Activated naive CD8-positive, alpha-beta T cell treated with anti-CD3 and anti-CD28 coated beads for 36 hours (primary cell): Measurements from ENCODE around the gene CCR6. TPM values are rescaled to one million over a fixed set of nuclear protein-coding genes. Genes with fewer than 3 reads are reported as not detected.

Experiments used
- DNase-seq: peaks from one replicate; pipeline ENCODE4 v3.0.0; 2021
- H3K27ac Mint-ChIP-seq: one replicate; pipeline ENCODE4 v1.8.0; 2022; ENCODE audit warnings: mild to moderate bottlenecking, moderate library complexity, mixed read lengths
- H3K27me3 Mint-ChIP-seq: one replicate; pipeline ENCODE4 v1.8.0; 2022; ENCODE audit warnings: mild to moderate bottlenecking, mixed read lengths
- H3K36me3 Mint-ChIP-seq: one replicate; pipeline ENCODE4 v1.8.0; 2021; ENCODE audit warnings: mild to moderate bottlenecking, mixed read lengths
- H3K4me1 Mint-ChIP-seq: one replicate; pipeline ENCODE4 v1.8.0; 2021; ENCODE audit warnings: mixed read lengths
- H3K4me3 Mint-ChIP-seq: one replicate; pipeline ENCODE4 v1.8.0; 2022; ENCODE audit warnings: mild to moderate bottlenecking, moderate library complexity, mixed read lengths
- H3K9me3 Mint-ChIP-seq: one replicate; pipeline ENCODE4 v1.8.0; 2022; ENCODE audit warnings: mixed read lengths
- total RNA-seq, 2 experiments: library from RNA; stranded (reverse); gene quantifications; one replicate each; pipeline ENCODE4 v1.2.3, GENCODE V29; 2021

CCR6 gene
- total RNA-seq, 2 experiments from 2014 or later, result 0.44 TPM; not detected in 1

GRCh38 chr6:167122041-167122826, 662 bp upstream of the CCR6 start:
- no peaks in the 10 kb centered on the region for H3K9me3 Mint-ChIP-seq
- H3K27me3 Mint-ChIP-seq, result no peaks in the 10 kb centered on the region
- H3K4me1 Mint-ChIP-seq, result peaks cover 18% of the 10 kb centered on the region
- H3K27ac Mint-ChIP-seq, result peak overlapping the region; percentile 64
- DNase-seq, result no peak
- H3K36me3 Mint-ChIP-seq, result no peaks in the 10 kb centered on the region
- no peak overlapping the region for H3K4me3 Mint-ChIP-seq

GRCh38 chr6:167124753-167125152, 1.9 kb downstream of the CCR6 start:
- DNase-seq, result no peak
- Mint-ChIP-seq H3K4me3 (no peak overlapping the region), H3K9me3 (no peaks in the 10 kb centered on the region), H3K4me1 (peaks cover 10% of the 10 kb centered on the region), H3K27ac (no peak overlapping the region), H3K27me3 (no peaks in the 10 kb centered on the region), H3K36me3 (no peaks in the 10 kb centered on the region)

- Mint-ChIP-seq H3K27me3 (no peaks in the 10 kb centered on the region), H3K36me3 (no peaks in the 10 kb centered on the region), H3K9me3 (no peaks in the 10 kb centered on the region), H3K4me1 (peaks cover 12% of the 10 kb centered on the region), H3K27ac (no peak overlapping the region), H3K4me3 (no peak overlapping the region)
- no peak for DNase-seq
These were observed 2.5 kb downstream of the CCR6 start for GRCh38 chr6:167125410-167125809.

- Mint-ChIP-seq H3K4me1 (peaks cover 9% of the 10 kb centered on the region), H3K27me3 (no peaks in the 10 kb centered on the region), H3K27ac (no peak overlapping the region), H3K36me3 (no peaks in the 10 kb centered on the region), H3K9me3 (no peaks in the 10 kb centered on the region), H3K4me3 (no peak overlapping the region)
- no peak for DNase-seq
These were observed 3.0 kb downstream of the CCR6 start for GRCh38 chr6:167125855-167126349.

GRCh38 chr6:167127785-167128531, 5.1 kb downstream of the CCR6 start:
- no peak for DNase-seq
- H3K4me3 Mint-ChIP-seq, result no peak overlapping the region
- H3K36me3 Mint-ChIP-seq, result no peaks in the 10 kb centered on the region
- no peaks in the 10 kb centered on the region for H3K9me3 Mint-ChIP-seq
- no peaks in the 10 kb centered on the region for H3K27me3 Mint-ChIP-seq
- peaks cover 5% of the 10 kb centered on the region for H3K4me1 Mint-ChIP-seq
- no peak overlapping the region for H3K27ac Mint-ChIP-seq

GRCh38 chr6:167129159-167129558, 6.3 kb downstream of the CCR6 start:
- Mint-ChIP-seq H3K27ac (no peak overlapping the region), H3K4me3 (no peak overlapping the region), H3K4me1 (peaks cover 5% of the 10 kb centered on the region), H3K36me3 (no peaks in the 10 kb centered on the region), H3K9me3 (no peaks in the 10 kb centered on the region), H3K27me3 (no peaks in the 10 kb centered on the region)
- no peak for DNase-seq

- no peaks in the 10 kb centered on the region for H3K36me3 Mint-ChIP-seq
- no peaks in the 10 kb centered on the region for H3K27me3 Mint-ChIP-seq
- peaks cover 5% of the 10 kb centered on the region for H3K4me1 Mint-ChIP-seq
- H3K27ac Mint-ChIP-seq, result no peak overlapping the region
- no peak overlapping the region for H3K4me3 Mint-ChIP-seq
- no peaks in the 10 kb centered on the region for H3K9me3 Mint-ChIP-seq
- no peak for DNase-seq
These were observed 6.7 kb downstream of the CCR6 start for GRCh38 chr6:167129562-167129961.

- Mint-ChIP-seq H3K4me1 (peaks cover 5% of the 10 kb centered on the region), H3K4me3 (no peak overlapping the region), H3K27me3 (no peaks in the 10 kb centered on the region), H3K9me3 (no peaks in the 10 kb centered on the region), H3K27ac (no peak overlapping the region), H3K36me3 (no peaks in the 10 kb centered on the region)
- no peak for DNase-seq
These were observed 7.2 kb downstream of the CCR6 start for GRCh38 chr6:167130008-167130677.

- Mint-ChIP-seq H3K36me3 (no peaks in the 10 kb centered on the region), H3K4me3 (no peak overlapping the region), H3K27me3 (no peaks in the 10 kb centered on the region), H3K27ac (no peak overlapping the region), H3K4me1 (peaks cover 5% of the 10 kb centered on the region), H3K9me3 (no peaks in the 10 kb centered on the region)
- no peak for DNase-seq
These were observed 8.1 kb downstream of the CCR6 start for GRCh38 chr6:167130712-167131684.

- H3K27ac Mint-ChIP-seq, result no peak overlapping the region
- peaks cover 5% of the 10 kb centered on the region for H3K4me1 Mint-ChIP-seq
- H3K4me3 Mint-ChIP-seq, result no peak overlapping the region
- no peak for DNase-seq
- no peaks in the 10 kb centered on the region for H3K27me3 Mint-ChIP-seq
- no peaks in the 10 kb centered on the region for H3K36me3 Mint-ChIP-seq
- H3K9me3 Mint-ChIP-seq, result no peaks in the 10 kb centered on the region
These were observed 11.8 kb downstream of the CCR6 start for GRCh38 chr6:167134448-167135328.

GRCh38 chr6:167136376-167136775, 13.5 kb downstream of the CCR6 start:
- Mint-ChIP-seq H3K27me3 (no peaks in the 10 kb centered on the region), H3K27ac (no peak overlapping the region), H3K36me3 (no peaks in the 10 kb centered on the region), H3K4me3 (no peak overlapping the region), H3K9me3 (no peaks in the 10 kb centered on the region), H3K4me1 (no peaks in the 10 kb centered on the region)
- DNase-seq, result no peak

GRCh38 chr6:167137081-167137480, 14.2 kb downstream of the CCR6 start:
- no peak overlapping the region for H3K4me3 Mint-ChIP-seq
- H3K4me1 Mint-ChIP-seq, result no peaks in the 10 kb centered on the region
- no peaks in the 10 kb centered on the region for H3K9me3 Mint-ChIP-seq
- H3K27ac Mint-ChIP-seq, result no peak overlapping the region
- no peak for DNase-seq
- no peaks in the 10 kb centered on the region for H3K27me3 Mint-ChIP-seq
- H3K36me3 Mint-ChIP-seq, result no peaks in the 10 kb centered on the region

- Mint-ChIP-seq H3K27ac (no peak overlapping the region), H3K4me3 (no peak overlapping the region), H3K27me3 (peaks cover under 1% of the 10 kb centered on the region), H3K9me3 (no peaks in the 10 kb centered on the region), H3K4me1 (no peaks in the 10 kb centered on the region), H3K36me3 (no peaks in the 10 kb centered on the region)
- DNase-seq, result no peak
These were observed 15.0 kb downstream of the CCR6 start for GRCh38 chr6:167137881-167138280.

GRCh38 chr6:167139761-167140160, 16.9 kb downstream of the CCR6 start:
- DNase-seq, result no peak
- Mint-ChIP-seq H3K27ac (no peak overlapping the region), H3K9me3 (no peaks in the 10 kb centered on the region), H3K4me3 (no peak overlapping the region), H3K4me1 (no peaks in the 10 kb centered on the region), H3K27me3 (peaks cover 14% of the 10 kb centered on the region), H3K36me3 (no peaks in the 10 kb centered on the region)
